K562 (cell line): ENCODE data around the gene EFNA5.

Source experiments
- ATF7 ChIP-seq: fragments of 450-650 bp; IDR thresholded peaks from 2 replicates; pipeline ENCODE4 v1.7.1; 2014; ENCODE audit warnings: mild to moderate bottlenecking, moderate library complexity
- CHD2 ChIP-seq: IDR thresholded peaks from 2 replicates; pipeline ENCODE4 v1.6.1; 2011; ENCODE audit warnings: low read depth, low read length
- KLF1 ChIP-seq: fragments of 450-650 bp; IDR thresholded peaks from 2 replicates; pipeline ENCODE4 v1.6.1; 2016; ENCODE audit warnings: missing genetic modification characterization, missing compliant biosample characterization
- NRF1 ChIP-seq, 2 experiments: fragments of 450-650 bp; IDR thresholded peaks in 1 of 2; conservative IDR thresholded peaks in 1 of 2; 2 replicates each; pipeline ENCODE4 v1.6.1; 2014; ENCODE audit warnings: mild to moderate bottlenecking in 2 of 2
- PHB2 ChIP-seq: fragments of 450-650 bp; IDR thresholded peaks from 2 replicates; pipeline ENCODE4 v1.6.1; 2017; ENCODE audit warnings: low read depth
- TAL1 ChIP-seq: fragments of 450-650 bp; IDR thresholded peaks from 2 replicates; pipeline ENCODE4 v1.6.1; 2016; ENCODE audit warnings: mild to moderate bottlenecking
- TF ChIP-seq, protein P1 (sequence below), 3 experiments: IDR thresholded peaks in 2 of 3; conservative IDR thresholded peaks in 1 of 3; 2 replicates each; pipeline ENCODE4 v1.5.1; 2011 to 2012; ENCODE audit warnings: low read length in 3 of 3, mild to moderate bottlenecking in 3 of 3, control low read depth in 2 of 3, improper control_type of control experiment in 1 of 3, inconsistent platforms in 1 of 3, low read depth in 1 of 3, mixed read lengths in 1 of 3, moderate library complexity in 1 of 3; ENCODE audit not compliant: insufficient read depth in 2 of 3
- TF ChIP-seq, protein P2 (sequence below): fragments of 250-450 bp; sonication (Bioruptor Pico); IDR thresholded peaks from 2 replicates; pipeline ENCODE4 v1.5.1; 2021; ENCODE audit warnings: mild to moderate bottlenecking
- TF ChIP-seq, protein P3 (sequence below): fragments of 250-450 bp; sonication (Bioruptor Pico); IDR thresholded peaks from 2 replicates; pipeline ENCODE4 v1.4.0; 2020

DNA sequence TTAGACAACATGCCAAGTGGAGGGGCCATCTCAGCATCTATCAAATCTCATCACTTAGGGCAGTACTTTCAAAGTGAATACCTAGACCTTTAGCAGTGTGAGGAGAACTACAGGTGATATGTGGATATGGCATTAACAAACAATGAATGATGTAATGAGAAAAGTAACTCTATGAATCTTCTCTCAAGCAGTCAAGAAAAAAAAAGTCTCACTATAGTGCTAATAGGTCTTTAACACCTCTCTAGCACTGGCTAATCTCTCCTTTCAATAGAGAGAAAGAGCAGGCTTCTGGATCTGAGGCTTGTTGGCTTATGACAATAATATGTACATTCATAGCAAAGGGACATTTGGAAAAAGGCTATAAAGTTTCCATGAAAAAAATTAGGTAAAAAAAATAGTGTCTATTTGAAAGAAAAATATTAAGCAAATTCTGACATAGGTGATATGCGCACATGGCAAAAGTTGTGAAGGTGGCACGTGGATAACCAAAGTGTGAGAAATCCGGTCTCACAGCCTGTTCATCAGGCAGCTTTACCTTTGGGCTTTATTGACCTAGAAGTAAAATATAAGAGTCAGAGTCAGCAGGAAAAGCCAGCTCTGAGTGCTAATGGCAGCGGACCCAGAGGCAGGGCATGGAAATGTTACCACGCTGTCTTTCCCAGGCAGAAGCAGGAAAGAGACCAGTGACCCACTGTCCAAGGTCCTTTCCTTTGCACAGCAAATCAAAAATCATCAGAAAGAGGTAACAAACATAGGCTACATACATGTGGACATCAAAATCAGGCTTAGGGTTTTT is 203.4 kb downstream of the EFNA5 start:
- TF ChIP-seq PHB2: no peak
- TF ChIP-seq CHD2: no peak
- TF ChIP-seq, protein P1, sequence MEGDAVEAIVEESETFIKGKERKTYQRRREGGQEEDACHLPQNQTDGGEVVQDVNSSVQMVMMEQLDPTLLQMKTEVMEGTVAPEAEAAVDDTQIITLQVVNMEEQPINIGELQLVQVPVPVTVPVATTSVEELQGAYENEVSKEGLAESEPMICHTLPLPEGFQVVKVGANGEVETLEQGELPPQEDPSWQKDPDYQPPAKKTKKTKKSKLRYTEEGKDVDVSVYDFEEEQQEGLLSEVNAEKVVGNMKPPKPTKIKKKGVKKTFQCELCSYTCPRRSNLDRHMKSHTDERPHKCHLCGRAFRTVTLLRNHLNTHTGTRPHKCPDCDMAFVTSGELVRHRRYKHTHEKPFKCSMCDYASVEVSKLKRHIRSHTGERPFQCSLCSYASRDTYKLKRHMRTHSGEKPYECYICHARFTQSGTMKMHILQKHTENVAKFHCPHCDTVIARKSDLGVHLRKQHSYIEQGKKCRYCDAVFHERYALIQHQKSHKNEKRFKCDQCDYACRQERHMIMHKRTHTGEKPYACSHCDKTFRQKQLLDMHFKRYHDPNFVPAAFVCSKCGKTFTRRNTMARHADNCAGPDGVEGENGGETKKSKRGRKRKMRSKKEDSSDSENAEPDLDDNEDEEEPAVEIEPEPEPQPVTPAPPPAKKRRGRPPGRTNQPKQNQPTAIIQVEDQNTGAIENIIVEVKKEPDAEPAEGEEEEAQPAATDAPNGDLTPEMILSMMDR (IDR thresholded peaks at IDR 0.05 in 2 of 3, conservative IDR thresholded peaks at IDR 0.05 in 1 of 3; ENCODE audit: insufficient read depth in 2 of 3, low read depth in 1 of 3, low read length in 3 of 3): no peak
- no peak for TF ChIP-seq KLF1 (tag)
- TF ChIP-seq TAL1: no peak
- TF ChIP-seq ATF7: no peak
- TF ChIP-seq, protein P2, sequence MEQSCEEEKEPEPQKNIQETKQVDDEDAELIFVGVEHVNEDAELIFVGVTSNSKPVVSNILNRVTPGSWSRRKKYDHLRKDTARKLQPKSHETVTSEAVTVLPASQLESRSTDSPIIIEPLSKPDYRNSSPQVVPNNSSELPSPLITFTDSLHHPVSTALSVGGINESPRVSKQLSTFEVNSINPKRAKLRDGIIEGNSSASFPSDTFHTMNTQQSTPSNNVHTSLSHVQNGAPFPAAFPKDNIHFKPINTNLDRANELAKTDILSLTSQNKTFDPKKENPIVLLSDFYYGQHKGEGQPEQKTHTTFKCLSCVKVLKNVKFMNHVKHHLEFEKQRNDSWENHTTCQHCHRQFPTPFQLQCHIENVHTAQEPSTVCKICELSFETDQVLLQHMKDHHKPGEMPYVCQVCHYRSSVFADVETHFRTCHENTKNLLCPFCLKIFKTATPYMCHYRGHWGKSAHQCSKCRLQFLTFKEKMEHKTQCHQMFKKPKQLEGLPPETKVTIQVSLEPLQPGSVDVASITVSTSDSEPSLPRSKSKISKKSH (CRISPR knock-in tag): no peak
- TF ChIP-seq, protein P3, sequence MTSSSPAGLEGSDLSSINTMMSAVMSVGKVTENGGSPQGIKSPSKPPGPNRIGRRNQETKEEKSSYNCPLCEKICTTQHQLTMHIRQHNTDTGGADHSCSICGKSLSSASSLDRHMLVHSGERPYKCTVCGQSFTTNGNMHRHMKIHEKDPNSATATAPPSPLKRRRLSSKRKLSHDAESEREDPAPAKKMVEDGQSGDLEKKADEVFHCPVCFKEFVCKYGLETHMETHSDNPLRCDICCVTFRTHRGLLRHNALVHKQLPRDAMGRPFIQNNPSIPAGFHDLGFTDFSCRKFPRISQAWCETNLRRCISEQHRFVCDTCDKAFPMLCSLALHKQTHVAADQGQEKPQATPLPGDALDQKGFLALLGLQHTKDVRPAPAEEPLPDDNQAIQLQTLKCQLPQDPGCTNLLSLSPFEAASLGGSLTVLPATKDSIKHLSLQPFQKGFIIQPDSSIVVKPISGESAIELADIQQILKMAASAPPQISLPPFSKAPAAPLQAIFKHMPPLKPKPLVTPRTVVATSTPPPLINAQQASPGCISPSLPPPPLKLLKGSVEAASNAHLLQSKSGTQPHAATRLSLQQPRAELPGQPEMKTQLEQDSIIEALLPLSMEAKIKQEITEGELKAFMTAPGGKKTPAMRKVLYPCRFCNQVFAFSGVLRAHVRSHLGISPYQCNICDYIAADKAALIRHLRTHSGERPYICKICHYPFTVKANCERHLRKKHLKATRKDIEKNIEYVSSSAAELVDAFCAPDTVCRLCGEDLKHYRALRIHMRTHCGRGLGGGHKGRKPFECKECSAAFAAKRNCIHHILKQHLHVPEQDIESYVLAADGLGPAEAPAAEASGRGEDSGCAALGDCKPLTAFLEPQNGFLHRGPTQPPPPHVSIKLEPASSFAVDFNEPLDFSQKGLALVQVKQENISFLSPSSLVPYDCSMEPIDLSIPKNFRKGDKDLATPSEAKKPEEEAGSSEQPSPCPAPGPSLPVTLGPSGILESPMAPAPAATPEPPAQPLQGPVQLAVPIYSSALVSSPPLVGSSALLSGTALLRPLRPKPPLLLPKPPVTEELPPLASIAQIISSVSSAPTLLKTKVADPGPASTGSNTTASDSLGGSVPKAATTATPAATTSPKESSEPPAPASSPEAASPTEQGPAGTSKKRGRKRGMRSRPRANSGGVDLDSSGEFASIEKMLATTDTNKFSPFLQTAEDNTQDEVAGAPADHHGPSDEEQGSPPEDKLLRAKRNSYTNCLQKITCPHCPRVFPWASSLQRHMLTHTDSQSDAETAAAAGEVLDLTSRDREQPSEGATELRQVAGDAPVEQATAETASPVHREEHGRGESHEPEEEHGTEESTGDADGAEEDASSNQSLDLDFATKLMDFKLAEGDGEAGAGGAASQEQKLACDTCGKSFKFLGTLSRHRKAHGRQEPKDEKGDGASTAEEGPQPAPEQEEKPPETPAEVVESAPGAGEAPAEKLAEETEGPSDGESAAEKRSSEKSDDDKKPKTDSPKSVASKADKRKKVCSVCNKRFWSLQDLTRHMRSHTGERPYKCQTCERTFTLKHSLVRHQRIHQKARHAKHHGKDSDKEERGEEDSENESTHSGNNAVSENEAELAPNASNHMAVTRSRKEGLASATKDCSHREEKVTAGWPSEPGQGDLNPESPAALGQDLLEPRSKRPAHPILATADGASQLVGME (CRISPR knock-in tag): no peak
- TF ChIP-seq NRF1 (conservative IDR thresholded peaks at IDR 0.05 in 1 of 2, IDR thresholded peaks at IDR 0.05 in 1 of 2): no peak
